Stimulated activated CD8-positive, alpha-beta memory T cell treated with anti-CD3 and anti-CD28 coated beads, Interleukin-2, amount 100 ng/mL, for 48 hours (primary cell): Measurements from ENCODE around the gene KLHL20.
"Not testable (repeated sequence)": the region's sequence is repeated elsewhere in the genome, so short reads cannot be mapped to it uniquely, and the experiment has no call there.

Source experiments
- DNase-seq, 2 donors: peaks; one replicate each; pipeline ENCODE4 v3.0.0-alpha.2; 2020; ENCODE audit warnings: low read depth in 2 of 2

Gene KLHL20

GRCh38 chr1:173714759-173715537 lies at the start of gene KLHL20:
TSS of gene KLHL20 (plus strand) at chr1:173714981. CDS start at chr1:173716044, 1,063 bp downstream.
- peak; percentile 62 to 71 for DNase-seq

GRCh38 chr1:173666646-173667045 lies 48.1 kb upstream of the KLHL20 start:
- DNase-seq = no peak

- DNase-seq = peak in 1 of 2 donors; percentile 5
Measured at GRCh38 chr1:173669491-173669941, 45.3 kb upstream of the KLHL20 start, which contains the start of gene ANKRD45. TSS of gene ANKRD45 (minus strand) at chr1:173669851. CDS start at chr1:173659418, 10,433 bp downstream.

GRCh38 chr1:173674496-173674895 lies 40.3 kb upstream of the KLHL20 start:
- DNase-seq = not testable (repeated sequence)

- DNase-seq = not testable (repeated sequence)
Measured at GRCh38 chr1:173680152-173680551, 34.6 kb upstream of the KLHL20 start.

- DNase-seq = no peak
Measured at GRCh38 chr1:173682184-173682583, 32.6 kb upstream of the KLHL20 start.

- DNase-seq = not testable (repeated sequence)
Measured at GRCh38 chr1:173683838-173684237, 30.9 kb upstream of the KLHL20 start.

GRCh38 chr1:173685121-173685520 lies 29.7 kb upstream of the KLHL20 start:
- DNase-seq = not testable (repeated sequence)

GRCh38 chr1:173688300-173688699 lies 26.5 kb upstream of the KLHL20 start:
- DNase-seq = no peak

GRCh38 chr1:173693238-173693637 lies 21.5 kb upstream of the KLHL20 start:
- no peak for DNase-seq

GRCh38 chr1:173701299-173701698 lies 13.5 kb upstream of the KLHL20 start:
- not testable (repeated sequence) for DNase-seq

- no peak for DNase-seq
Measured at GRCh38 chr1:173702736-173703135, 12.0 kb upstream of the KLHL20 start.

GRCh38 chr1:173705117-173705516 lies 9.7 kb upstream of the KLHL20 start:
- DNase-seq = no peak

- DNase-seq = no peak
Measured at GRCh38 chr1:173708787-173709186, 6.0 kb upstream of the KLHL20 start.

- DNase-seq = no peak
Measured at GRCh38 chr1:173714441-173714758, 381 bp upstream of the KLHL20 start.

GRCh38 chr1:173715538-173715844 lies 710 bp downstream of the KLHL20 start:
- DNase-seq = no peak

GRCh38 chr1:173717238-173717637 lies 2.5 kb downstream of the KLHL20 start:
- no peak for DNase-seq

- not testable (repeated sequence) for DNase-seq
Measured at GRCh38 chr1:173731331-173731730, 16.6 kb downstream of the KLHL20 start.

- DNase-seq = no peak
Measured at GRCh38 chr1:173733912-173734311, 19.1 kb downstream of the KLHL20 start.

GRCh38 chr1:173736104-173736503 lies 21.3 kb downstream of the KLHL20 start:
- DNase-seq = not testable (repeated sequence)

- DNase-seq = no peak
Measured at GRCh38 chr1:173742203-173742886, 27.6 kb downstream of the KLHL20 start.

GRCh38 chr1:173744651-173745050 lies 29.9 kb downstream of the KLHL20 start:
- DNase-seq = no peak

- no peak for DNase-seq
Measured at GRCh38 chr1:173749137-173749536, 34.4 kb downstream of the KLHL20 start.
